ENCODE data around the gene PBX1.

The PBX1 gene

DNA sequence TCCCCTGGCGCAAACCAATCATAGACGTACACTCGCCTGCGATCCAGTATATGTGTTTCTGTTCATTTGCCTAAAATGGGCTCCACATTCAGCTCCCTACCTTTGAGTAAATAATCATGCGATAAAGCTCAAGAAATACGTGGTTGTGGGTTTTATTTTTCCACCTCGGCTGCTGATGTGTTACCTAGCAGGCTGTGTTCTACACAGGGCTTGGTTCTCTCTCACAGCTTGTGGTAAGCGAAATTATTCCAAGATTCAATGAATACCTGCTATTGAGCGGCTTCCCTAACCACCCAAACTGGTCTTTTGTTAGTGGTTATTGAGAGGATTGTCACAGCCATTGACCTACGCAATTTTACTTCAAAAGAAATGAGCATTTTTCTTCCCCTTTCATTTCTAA is 180.2 kb downstream of the PBX1 start:
- TF ChIP-seq EZH2phosphoT487 (IDR thresholded peaks at IDR 0.05; ENCODE audit: borderline replicate concordance, low read length): no peak
- TF ChIP-seq, protein P1, sequence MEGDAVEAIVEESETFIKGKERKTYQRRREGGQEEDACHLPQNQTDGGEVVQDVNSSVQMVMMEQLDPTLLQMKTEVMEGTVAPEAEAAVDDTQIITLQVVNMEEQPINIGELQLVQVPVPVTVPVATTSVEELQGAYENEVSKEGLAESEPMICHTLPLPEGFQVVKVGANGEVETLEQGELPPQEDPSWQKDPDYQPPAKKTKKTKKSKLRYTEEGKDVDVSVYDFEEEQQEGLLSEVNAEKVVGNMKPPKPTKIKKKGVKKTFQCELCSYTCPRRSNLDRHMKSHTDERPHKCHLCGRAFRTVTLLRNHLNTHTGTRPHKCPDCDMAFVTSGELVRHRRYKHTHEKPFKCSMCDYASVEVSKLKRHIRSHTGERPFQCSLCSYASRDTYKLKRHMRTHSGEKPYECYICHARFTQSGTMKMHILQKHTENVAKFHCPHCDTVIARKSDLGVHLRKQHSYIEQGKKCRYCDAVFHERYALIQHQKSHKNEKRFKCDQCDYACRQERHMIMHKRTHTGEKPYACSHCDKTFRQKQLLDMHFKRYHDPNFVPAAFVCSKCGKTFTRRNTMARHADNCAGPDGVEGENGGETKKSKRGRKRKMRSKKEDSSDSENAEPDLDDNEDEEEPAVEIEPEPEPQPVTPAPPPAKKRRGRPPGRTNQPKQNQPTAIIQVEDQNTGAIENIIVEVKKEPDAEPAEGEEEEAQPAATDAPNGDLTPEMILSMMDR (IDR thresholded peaks at IDR 0.05; ENCODE audit: low read depth, low read length, poor library complexity, severe bottlenecking): no peak
- Histone ChIP-seq H3K4me2 (ENCODE audit: low read length) (no peak overlapping the region), H3K36me3 (ENCODE audit: control insufficient read depth, low read length) (no peaks in the 10 kb centered on the region), H3K4me1 (ENCODE audit: control insufficient read depth, low read length) (no peaks in the 10 kb centered on the region), H3K9me2 (replicated peaks; ENCODE audit: control insufficient read depth, low read length) (no peaks in the 10 kb centered on the region), H3K27me3 (ENCODE audit: control insufficient read depth, low read length) (no peaks in the 10 kb centered on the region), H4K20me1 (ENCODE audit: control insufficient read depth, insufficient read depth, low read depth, low read length) (no peaks in the 10 kb centered on the region), H3K4me3 (ENCODE audit: low read length) (no peak overlapping the region), H3K27ac (ENCODE audit: low read depth, low read length) (no peak overlapping the region), H3K79me2 (ENCODE audit: control insufficient read depth, low read length) (no peaks in the 10 kb centered on the region), H3K9me3 (ENCODE audit: control insufficient read depth, insufficient read depth, low read length) (no peaks in the 10 kb centered on the region), H3F3A (ENCODE audit: control insufficient read depth, insufficient read depth) (no peaks in the 10 kb centered on the region)

GRCh38 chr1:164740000-164740526 is 181.1 kb downstream of the PBX1 start:
- no peaks in the 10 kb centered on the region for H3K4me1 ChIP-seq (ENCODE audit: control insufficient read depth, low read length)
- H3K4me2 ChIP-seq (ENCODE audit: low read length): no peak overlapping the region
- H3K36me3 ChIP-seq (ENCODE audit: control insufficient read depth, low read length): no peaks in the 10 kb centered on the region
- H3K79me2 ChIP-seq (ENCODE audit: control insufficient read depth, low read length): no peaks in the 10 kb centered on the region
- no peaks in the 10 kb centered on the region for H3K9me3 ChIP-seq (ENCODE audit: control insufficient read depth, insufficient read depth, low read length)
- no peaks in the 10 kb centered on the region for H3K27me3 ChIP-seq (ENCODE audit: control insufficient read depth, low read length)
- H3K9me2 ChIP-seq (replicated peaks; ENCODE audit: control insufficient read depth, low read length): no peaks in the 10 kb centered on the region
- no peaks in the 10 kb centered on the region for H4K20me1 ChIP-seq (ENCODE audit: control insufficient read depth, insufficient read depth, low read depth, low read length)
- H3K27ac ChIP-seq (ENCODE audit: low read depth, low read length): no peak overlapping the region
- no peaks in the 10 kb centered on the region for H3F3A ChIP-seq (ENCODE audit: control insufficient read depth, insufficient read depth)
- no peak for TF ChIP-seq EZH2phosphoT487 (IDR thresholded peaks at IDR 0.05; ENCODE audit: borderline replicate concordance, low read length)
- TF ChIP-seq, protein P1 (IDR thresholded peaks at IDR 0.05; ENCODE audit: low read depth, low read length, poor library complexity, severe bottlenecking): no peak
- H3K4me3 ChIP-seq (ENCODE audit: low read length): no peak overlapping the region

- Histone ChIP-seq H3K4me2 (ENCODE audit: low read length) (no peak overlapping the region), H3K36me3 (ENCODE audit: control insufficient read depth, low read length) (no peaks in the 10 kb centered on the region), H3K9me2 (replicated peaks; ENCODE audit: control insufficient read depth, low read length) (no peaks in the 10 kb centered on the region), H3K27me3 (ENCODE audit: control insufficient read depth, low read length) (no peaks in the 10 kb centered on the region), H3K4me1 (ENCODE audit: control insufficient read depth, low read length) (no peaks in the 10 kb centered on the region), H3K4me3 (ENCODE audit: low read length) (no peak overlapping the region), H3K9me3 (ENCODE audit: control insufficient read depth, insufficient read depth, low read length) (no peaks in the 10 kb centered on the region), H4K20me1 (ENCODE audit: control insufficient read depth, insufficient read depth, low read depth, low read length) (no peaks in the 10 kb centered on the region), H3K27ac (ENCODE audit: low read depth, low read length) (no peak overlapping the region), H3F3A (ENCODE audit: control insufficient read depth, insufficient read depth) (no peaks in the 10 kb centered on the region), H3K79me2 (ENCODE audit: control insufficient read depth, low read length) (no peaks in the 10 kb centered on the region)
- TF ChIP-seq EZH2phosphoT487 (IDR thresholded peaks at IDR 0.05; ENCODE audit: borderline replicate concordance, low read length): no peak
- TF ChIP-seq, protein P1 (IDR thresholded peaks at IDR 0.05; ENCODE audit: low read depth, low read length, poor library complexity, severe bottlenecking): no peak
These were observed 183.8 kb downstream of the PBX1 start for GRCh38 chr1:164742745-164743144.

All from DOHH2 (cell line).